CD4-positive, alpha-beta T cell treated with Interleukin-4 for 4 hours (primary cell): ENCODE results near the gene RAN.
"Not testable (repeated sequence)": the region's sequence is repeated elsewhere in the genome, so short reads cannot be mapped to it uniquely, and the experiment has no call there.

ENCODE experiments used
- DNase-seq: peaks from one replicate; pipeline ENCODE4 v3.0.0-alpha.2; 2020

RAN gene

DNA sequence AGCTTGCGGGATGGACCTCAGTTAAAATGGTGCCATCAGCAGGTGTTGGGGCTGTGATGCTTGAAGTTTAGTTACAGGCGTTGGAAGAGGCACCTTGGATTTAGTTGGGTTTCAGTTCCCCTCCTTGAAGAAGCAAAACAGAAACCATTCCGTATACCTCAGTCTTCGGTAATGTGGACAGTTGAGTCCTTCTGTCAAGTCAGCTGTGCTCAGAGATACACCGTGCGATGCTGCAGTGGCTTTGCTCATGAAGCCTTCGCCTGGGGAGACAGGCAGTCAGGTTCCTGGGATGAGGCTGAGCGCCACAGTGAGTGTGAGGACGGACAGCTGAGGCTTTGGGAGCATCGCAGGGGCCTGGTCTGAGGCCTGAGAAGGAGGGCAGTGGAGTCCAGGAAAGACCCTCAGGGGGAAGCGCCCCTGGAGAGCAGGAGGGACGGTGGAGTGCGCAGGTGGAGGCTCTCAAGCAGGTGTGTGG is 7.4 kb downstream of the RAN start:
- DNase-seq = no peak

DNA sequence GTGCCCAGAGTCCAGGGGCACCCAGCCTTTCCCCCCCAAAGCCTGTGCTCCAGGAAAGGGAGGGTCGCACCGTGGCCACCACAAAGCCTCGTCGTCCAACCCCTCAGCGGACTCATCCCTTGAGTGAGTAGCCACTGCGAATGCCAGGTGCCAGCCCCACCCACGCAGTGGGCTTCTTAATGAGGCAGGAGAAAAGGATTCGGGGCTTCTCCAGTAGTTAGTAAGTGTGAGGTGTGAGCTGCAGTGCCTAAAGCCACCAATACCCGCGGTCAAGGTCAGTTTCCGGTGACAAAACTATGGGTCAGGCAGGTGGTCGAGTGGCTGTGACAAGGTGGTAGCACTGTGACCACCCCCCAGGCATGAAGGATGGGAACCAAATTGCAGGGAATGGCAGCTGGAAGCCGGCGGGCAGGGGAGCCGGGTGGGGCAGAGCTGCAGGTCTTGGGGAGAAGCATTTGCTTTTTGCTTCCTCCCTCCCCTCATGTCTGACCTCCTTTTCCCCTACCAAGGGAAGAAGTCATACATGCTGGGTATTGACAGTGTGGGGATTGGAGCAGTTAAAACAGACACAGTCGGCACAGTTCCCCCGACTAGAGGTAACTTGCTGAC is 8.0 kb downstream of the RAN start:
- DNase-seq = no peak

DNA sequence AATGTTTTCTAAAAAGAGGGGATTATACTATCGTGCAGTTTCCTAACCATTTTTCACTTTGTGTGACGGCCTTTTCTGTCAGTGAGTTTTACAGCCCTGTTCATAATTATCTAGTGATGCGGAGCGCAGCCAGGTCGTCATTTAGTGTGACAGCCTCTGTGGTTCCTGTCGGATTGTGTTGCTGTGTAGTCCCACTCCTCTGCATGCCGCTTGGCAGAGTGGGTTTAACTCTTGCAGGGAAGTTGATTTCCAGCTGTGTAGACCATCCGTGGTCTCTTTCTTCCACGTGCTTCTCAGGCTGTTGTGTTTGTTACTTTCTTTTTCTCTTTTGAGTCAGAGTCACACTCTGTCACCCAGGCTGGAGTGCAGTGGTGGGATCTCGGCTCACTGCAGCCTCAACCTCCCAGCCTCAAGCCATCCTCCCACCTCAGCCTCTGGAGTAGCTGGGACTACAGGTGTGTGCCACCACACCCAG is 8.6 kb downstream of the RAN start:
- no peak for DNase-seq

DNA sequence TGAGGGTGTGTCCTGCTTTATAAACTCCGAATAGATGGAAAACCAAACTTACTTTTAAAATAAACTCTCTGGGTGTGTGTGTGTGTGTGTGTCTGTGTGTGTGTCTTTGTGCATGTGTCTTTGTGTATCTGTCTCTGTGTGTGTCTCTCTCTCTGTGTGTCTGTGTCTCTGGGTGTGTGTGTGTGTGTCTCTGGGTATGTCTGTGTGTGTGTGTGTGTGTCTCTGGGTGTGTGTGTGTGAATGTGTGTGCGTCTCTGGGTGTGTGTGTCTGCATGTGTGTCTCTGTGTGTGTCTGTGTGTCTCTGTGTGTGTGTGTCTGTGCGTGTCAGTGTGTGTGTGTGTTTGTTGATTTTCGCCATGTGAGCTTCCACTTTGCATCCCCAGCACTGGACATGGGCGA is 9.2 kb downstream of the RAN start:
- no peak for DNase-seq

DNA sequence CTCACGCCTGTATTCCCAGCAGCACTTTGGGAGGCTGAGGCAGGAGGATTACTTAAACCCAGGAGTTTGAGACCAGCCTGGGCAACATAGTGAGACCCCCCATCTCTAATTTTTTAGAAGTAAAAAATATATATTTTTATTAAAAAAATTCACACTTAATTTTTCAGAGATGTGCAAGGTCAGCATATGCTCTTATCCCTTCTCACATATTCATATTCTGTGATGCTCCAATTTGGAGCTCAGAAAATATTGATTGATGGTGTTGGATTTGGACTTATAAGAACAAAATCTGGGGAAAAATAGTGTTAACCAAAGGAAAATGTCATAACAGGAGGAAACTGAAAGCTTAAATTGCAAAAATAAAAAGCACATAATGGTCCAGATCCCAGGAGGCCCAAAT is 9.7 kb downstream of the RAN start:
- DNase-seq = no peak

DNA sequence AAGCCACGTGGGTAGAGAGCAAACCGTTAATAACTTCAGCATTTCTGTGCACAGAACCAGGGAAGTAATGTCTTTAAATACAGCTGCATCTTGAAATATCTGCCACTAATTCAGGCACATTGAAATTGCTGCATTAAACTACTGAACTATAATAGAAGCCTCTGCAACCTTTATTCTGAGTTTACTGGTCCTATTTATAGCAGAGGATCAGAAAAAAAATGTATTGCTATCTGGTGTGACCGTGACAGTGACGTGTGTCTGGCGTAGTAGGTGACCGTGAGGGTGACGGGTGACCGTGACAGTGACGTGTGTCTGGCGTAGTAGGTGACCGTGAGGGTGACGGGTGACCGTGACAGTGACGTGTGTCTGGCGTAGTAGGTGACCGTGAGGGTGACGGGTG is 15.3 kb downstream of the RAN start:
- not testable (repeated sequence) for DNase-seq

DNA sequence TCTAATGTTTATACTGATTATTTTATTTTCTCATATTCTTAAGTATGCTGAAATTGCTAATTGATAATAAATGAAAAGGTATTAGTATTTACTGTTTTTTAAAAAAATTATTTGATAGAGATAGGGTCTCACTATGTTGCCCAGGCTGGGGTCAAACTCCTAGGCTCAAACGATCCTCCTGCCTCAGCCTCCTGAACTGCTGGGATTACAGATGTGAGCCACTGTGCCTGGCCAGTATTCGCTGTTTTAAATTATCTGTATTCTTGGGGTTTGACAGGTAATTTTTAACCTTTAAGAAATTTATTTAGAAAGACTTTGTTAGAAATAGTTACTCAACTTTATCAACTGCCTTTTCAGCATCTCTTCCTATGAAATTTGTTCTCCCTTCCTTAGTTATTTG is 32.2 kb downstream of the RAN start:
- DNase-seq = no peak

DNA sequence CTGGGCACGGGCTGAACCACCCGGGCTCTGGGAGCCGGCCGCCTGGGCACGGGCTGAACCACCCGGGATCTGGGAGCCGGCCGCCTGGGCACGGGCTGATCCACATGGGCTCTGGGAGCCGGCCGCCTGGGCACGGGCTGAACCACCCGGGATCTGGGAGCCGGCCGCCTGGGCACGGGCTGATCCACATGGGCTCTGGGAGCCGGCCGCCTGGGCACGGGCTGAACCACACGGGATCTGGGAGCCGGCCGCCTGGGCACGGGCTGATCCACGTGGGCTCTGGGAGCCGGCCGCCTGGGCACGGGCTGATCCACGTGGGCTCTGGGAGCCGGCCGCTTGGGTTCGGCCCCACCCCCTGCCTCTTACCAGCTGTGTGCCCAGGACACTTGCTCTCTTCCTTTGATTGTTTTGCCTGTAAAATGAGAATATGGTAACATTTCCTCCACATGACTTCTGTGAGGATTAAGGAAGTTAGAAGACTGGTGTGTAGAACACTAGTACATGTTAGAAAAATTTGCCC is 33.1 kb downstream of the RAN start:
- DNase-seq = not testable (repeated sequence)

DNA sequence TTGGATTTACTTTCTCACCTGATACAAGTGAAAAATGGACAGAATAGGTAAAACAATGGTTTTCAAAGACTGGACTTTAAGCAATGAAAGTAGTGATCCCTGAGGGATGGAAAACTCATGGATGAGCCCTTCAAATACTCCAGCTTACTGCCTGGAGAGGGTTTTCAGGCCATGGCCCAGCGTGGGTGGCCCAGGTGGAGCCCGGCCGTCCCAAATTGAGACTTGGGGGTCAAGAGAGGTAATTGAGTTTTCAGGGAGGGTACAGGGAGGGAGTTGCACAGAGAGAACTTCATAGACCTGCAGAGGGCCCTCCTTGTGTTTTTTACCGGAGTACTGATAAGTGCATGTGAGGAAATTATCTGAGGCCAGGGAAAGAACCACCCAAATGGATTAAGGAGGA is 37.2 kb downstream of the RAN start:
- DNase-seq = no peak

DNA sequence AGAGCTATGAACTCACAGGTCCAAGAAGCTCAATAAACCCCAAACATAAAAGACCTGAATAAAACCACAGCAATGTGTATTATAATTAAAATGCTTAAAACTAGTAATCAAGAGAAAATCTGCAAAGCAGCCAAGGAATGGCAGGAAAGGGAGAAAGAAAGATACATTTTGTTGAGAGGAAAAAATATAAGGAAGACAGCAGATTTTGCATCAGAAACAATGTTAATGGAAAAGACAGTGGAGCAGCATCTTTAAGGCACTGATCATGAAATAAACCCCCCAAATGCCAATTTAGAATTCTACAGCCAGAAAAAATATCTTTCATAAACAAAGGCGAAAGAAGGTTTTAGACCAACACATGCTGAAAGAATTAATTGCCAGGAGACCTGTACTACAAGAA is 39.3 kb downstream of the RAN start:
- no peak for DNase-seq

DNA sequence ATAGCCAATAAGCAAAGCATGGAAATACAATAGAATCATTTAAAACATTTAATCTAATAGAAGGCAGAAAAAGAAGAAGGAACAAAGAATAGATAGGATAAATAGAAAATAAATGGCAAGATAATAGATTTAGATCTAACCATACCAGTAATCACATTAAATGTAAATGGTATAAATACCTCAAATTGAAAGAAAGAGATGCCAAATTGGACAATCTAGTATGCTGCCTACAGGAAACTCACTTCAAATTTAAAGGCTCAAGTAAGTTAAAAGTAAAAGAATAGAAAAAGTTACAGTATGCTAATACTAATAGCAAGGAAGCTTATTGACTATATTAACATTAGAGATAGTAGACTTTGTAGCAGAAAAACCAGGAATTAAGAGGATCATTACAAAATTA is 40.1 kb downstream of the RAN start:
- DNase-seq = no peak

DNA sequence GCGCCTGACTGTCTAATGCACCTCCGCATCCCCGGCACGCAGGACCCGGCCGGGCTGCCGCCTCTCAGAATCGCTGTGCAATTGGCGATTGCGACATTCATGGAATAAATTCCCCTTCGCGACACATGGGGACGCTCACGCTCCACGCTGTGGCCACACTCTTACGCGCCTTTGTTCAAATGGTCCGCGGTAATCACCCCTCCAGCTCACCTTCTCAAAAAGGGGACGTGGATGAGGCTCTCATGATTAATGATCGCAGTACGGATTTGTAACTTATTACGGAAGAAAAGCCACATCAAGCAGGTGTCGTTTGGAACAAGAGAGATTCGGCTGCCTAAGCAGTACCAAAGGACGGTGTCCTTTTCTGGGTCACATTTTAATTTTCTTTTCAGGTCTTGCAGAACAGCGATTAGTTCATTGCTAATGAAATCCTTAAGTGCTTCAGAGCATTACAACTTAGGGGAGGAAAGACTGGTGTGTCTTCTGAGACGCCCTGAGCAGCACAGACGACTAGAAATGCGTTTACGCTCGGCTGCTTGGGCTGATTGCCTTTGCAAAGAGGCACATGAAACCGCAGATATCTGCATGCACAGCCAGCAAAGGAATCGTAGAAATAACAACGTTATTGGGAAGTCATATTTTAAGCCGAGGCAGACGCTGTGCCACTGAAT is 44.5 kb downstream of the RAN start:
- DNase-seq = peak; percentile 2

DNA sequence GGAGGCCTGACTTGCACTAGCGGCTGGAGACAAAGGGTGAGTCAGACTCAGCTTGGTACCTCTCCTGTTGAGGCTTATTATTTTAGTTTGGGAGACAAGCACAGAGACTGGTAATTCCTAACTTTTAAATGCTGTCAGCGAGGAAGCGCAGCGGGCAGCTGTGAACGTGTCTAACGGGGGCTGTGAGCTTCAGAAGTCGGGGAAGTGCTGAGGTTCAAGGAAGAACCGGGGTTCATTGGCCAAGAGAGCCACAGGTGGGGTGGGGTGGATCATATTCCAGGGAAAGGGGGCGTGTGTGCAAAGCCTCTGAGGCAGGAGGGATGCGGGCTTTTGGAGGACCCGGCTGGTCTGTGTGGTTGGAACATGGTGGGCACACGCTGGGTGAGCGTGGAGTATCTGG is 45.7 kb downstream of the RAN start:
- no peak for DNase-seq

DNA sequence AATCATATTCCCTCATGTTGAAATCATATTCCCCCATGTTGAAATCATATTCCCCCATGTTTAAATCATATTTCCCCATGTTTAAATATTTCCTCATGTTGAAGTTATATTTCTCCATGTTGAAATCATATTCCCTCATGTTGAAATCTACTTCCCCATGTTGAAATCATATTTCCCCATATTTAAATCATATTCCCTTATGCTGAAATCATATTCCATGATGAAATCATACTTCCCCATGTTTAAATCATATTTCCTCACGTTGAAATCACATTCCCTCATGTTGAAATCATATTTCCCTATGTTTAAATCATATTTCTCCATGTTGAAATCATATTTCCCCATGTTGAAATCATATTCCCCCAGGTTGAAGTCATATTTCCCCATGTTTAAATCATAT is 47.2 kb downstream of the RAN start:
- DNase-seq = no peak

DNA sequence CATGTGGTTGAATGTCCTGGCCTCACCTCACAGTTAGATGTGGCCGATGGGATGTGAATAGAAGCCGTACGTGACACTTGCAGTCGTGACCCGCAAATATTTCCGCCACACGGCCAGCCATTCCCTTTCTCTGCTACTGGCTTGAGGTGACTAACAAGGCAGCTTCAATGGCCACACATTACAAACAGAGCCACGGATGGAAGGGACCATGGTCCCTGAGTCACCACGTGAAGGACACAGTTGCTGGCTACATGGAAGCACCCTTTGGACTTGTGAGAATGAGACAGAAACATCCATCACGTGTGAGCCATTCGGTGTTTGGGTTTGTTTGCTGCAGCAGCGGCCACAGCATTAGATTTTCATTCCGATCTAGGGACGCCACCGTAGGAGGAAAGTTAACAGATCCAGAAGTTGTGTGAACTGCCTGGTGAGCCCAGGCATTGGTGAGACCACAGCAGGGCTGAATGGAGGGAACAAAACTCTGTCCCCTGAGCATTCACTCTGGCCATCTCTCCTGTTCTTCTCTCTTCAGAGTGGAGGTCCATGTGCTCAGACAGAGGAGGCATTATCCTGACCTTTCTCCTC is 48.3 kb downstream of the RAN start:
- no peak for DNase-seq

DNA sequence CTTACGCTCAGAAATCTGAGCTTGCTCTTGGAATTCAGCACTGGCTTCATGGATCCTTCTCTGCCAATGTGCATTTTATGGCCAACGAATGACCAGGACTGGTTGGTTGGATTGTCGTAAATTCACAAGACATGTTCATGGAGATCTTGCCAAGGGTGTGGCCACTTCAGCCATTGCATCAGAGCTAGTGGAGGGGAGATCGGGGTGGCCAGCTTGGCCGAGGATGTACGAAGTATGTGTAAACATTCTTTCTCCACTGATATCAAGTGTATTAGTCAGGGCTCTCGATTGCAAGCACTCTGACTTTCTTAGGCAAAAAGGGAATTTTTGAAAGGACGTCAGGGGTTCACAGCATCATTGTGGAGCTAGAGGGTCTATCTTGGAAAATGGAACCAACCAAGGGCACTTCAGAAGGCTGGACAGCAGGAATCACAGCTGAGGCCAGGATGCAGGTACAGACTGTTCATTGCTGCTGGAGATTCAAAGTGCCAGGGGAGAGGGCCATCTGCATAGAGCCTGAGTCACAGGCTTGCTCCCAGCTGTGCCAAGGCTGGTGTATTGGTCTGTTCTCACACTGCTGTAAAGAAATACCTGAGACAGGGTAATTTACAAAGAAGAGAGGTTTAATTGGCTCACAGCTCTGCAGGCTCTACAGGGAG is 49.0 kb downstream of the RAN start:
- no peak for DNase-seq

DNA sequence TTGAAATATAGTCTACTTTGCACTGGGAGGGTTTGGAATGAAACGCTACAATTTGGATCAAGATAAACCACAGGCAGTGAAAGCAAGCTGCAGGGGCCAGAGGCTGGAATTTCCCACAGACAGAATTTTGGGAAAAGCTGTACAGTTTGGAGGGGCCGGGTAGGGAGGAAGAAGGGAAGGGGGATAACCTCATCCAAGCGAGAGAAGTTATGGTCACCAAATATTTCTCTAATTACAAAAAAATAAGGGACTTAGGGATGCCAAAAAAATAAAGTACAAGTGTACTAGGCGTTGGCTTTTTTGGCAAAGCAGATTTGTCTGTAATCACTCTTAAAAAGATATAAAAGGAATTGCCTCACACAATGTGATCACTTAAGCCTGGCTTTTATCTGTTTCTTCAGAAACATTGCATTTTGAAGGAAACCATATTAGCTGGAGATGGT is 50.7 kb downstream of the RAN start:
- DNase-seq = no peak

DNA sequence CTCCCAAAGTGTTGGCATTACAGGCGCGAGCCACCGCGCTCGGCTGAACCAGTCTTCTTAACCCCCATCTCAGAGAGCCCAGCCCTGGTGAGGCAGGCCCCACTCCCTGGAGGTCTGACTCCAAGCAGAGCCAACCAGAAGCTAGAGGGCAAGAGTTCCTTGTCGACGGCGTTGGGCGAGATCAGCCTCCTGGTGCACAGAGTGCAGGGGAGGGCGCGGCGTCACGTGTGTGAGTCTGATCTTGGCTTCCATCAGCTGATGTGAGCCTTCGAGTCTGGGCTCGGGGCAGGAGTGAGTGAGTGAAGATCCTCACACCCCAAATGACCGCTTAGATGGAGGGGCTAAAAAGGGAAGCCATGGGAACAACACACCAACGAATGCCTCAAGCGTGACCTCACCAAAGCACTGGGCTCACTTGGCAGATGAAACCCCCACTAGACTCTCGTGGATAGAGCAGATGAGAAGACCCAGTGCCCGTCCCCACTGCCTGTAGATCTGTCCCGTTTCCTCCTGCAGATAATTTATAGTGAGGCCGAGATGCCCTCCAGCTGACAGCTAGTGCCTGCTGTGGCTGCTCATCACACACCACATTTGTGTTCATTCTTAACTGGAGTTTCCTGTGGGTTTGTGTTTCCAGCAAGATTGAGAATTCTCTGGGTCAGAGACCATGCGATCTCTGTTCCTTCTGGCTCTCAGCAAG is 53.2 kb downstream of the RAN start:
- no peak for DNase-seq

DNA sequence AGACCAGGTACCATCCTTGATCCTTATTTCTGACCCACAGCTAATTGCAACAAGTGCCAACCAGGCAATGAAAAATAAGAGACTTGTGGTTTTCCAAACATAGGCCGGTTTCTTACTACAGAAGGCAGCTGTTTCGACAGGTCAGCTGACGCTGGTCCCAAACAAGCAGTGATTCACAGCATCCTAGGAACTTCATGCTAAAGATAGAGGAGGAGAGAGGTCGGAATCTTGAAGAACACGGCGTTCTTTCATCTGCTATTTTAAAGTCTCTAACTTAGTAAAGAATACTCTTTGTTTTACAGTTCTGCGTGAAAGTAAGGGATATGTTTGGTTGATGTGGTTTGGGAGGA is 53.8 kb downstream of the RAN start:
- DNase-seq = no peak
